Stomach (tissue), 4 donors: ENCODE measurements around the gene CXXC4.

ENCODE experiments used
- EP300 ChIP-seq: sonication (generic); formaldehyde crosslinking; IDR thresholded peaks from one replicate; pipeline ENCODE4 v1.6.1; 2017; ENCODE audit warnings: antibody characterized with exemption
- POLR2A ChIP-seq, 4 donors: fragments of 450-650 bp; IDR thresholded peaks; one replicate each; pipeline ENCODE4 v1.6.1; 2016; ENCODE audit warnings: antibody characterized with exemption in 4 of 4, control low read depth in 2 of 4, mild to moderate bottlenecking in 1 of 4, moderate library complexity in 1 of 4
- TF ChIP-seq, protein P1 (sequence below), 7 experiments: fragments of 450-650 bp in 4 of 7; fragments of 200-600 bp in 3 of 7; sonication (generic) in 3 of 7; IDR thresholded peaks; one replicate each; pipeline ENCODE4 v1.5.1; 2016 to 2019; ENCODE audit warnings: antibody characterized with exemption in 7 of 7, control low read depth in 2 of 7, mild to moderate bottlenecking in 1 of 7

DNA sequence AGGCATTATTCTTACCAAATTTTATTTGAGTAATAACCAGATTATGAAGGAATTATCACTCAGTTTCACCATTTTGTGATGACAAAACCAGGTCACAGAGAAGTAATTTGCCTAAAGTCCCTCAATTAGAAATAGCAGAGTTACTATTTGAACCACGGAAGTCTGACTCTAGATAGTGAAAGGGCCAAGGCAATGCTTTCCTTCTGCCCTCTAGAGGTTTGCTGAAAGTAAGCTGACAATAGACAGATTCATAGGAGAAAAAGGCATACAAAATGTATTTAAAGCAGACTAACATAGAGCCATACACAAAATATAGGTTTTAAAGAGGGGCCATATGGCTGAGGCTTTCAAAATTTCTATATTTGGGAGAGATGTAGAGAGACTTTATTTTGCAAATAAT is 43.1 kb downstream of the CXXC4 start:
- TF ChIP-seq, protein P1, sequence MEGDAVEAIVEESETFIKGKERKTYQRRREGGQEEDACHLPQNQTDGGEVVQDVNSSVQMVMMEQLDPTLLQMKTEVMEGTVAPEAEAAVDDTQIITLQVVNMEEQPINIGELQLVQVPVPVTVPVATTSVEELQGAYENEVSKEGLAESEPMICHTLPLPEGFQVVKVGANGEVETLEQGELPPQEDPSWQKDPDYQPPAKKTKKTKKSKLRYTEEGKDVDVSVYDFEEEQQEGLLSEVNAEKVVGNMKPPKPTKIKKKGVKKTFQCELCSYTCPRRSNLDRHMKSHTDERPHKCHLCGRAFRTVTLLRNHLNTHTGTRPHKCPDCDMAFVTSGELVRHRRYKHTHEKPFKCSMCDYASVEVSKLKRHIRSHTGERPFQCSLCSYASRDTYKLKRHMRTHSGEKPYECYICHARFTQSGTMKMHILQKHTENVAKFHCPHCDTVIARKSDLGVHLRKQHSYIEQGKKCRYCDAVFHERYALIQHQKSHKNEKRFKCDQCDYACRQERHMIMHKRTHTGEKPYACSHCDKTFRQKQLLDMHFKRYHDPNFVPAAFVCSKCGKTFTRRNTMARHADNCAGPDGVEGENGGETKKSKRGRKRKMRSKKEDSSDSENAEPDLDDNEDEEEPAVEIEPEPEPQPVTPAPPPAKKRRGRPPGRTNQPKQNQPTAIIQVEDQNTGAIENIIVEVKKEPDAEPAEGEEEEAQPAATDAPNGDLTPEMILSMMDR (IDR thresholded peaks at IDR 0.05) = no peak
- TF ChIP-seq EP300 (no peak), POLR2A (IDR thresholded peaks at IDR 0.05) (no peak)
